Panc1 (cell line): ENCODE data around the gene PON2.

Experiments
- POLR2AphosphoS5 ChIP-seq: IDR thresholded peaks from 2 replicates; pipeline ENCODE4 v1.6.1; 2012; ENCODE audit warnings: mild to moderate bottlenecking, low read depth, low read length, moderate library complexity
- TCF7L2 ChIP-seq: IDR thresholded peaks from 2 replicates; pipeline ENCODE4 v1.6.1; 2011; ENCODE audit warnings: mild to moderate bottlenecking, low read depth, low read length, inconsistent platforms

- TF ChIP-seq POLR2AphosphoS5, result no peak
- no peak for TF ChIP-seq TCF7L2
Observed at GRCh38 chr7:95405800-95406199, 29.0 kb downstream of the PON2 start.
